Left cardiac atrium (tissue), 4 donors: ENCODE results near the gene NLGN2. TPM values are rescaled to one million over a fixed set of nuclear protein-coding genes. Genes with fewer than 3 reads are reported as not detected.

Experiments
- ATAC-seq, 2 donors: fragments of 200-7000 bp; cut with Tn5 transposase; one replicate each; pipeline ENCODE4 v1.9.1; 2020; ENCODE audit warnings: mild to moderate bottlenecking in 2 of 2, moderate library complexity in 2 of 2
- DNase-seq: peaks from one replicate; pipeline ENCODE4 v3.0.0-alpha.2; 2020
- intact Hi-C, 2 donors: fragments of 100-400 bp; cut with DNase I; formaldehyde crosslinking; loops; one replicate each; pipeline versions ENCODE4 v1.14.1 to v1.15.1; 2022 to 2023
- total RNA-seq, 2 donors: library from RNA; stranded (reverse); fragmentation: NEBNext Ultra II Directional; extraction: Animal tissue kit (Norgen Biotek cat#: 25700); gene quantifications; one replicate each; pipeline ENCODE4 v1.2.1, GENCODE V29; 2021
- donor health status: DM: no; HTN: yes; CAD: no.
- donor health status: DM: no; HTN: yes; CAD: no; lungs with severe emphysema.
- donor health status: DM: yes; HTN: yes; CAD: no.
- donor health status: Dilated cardiomyopathy.

The NLGN2 gene
- total RNA-seq, 2 donors from 2014 or later = 12.1 to 15.5 TPM

DNA sequence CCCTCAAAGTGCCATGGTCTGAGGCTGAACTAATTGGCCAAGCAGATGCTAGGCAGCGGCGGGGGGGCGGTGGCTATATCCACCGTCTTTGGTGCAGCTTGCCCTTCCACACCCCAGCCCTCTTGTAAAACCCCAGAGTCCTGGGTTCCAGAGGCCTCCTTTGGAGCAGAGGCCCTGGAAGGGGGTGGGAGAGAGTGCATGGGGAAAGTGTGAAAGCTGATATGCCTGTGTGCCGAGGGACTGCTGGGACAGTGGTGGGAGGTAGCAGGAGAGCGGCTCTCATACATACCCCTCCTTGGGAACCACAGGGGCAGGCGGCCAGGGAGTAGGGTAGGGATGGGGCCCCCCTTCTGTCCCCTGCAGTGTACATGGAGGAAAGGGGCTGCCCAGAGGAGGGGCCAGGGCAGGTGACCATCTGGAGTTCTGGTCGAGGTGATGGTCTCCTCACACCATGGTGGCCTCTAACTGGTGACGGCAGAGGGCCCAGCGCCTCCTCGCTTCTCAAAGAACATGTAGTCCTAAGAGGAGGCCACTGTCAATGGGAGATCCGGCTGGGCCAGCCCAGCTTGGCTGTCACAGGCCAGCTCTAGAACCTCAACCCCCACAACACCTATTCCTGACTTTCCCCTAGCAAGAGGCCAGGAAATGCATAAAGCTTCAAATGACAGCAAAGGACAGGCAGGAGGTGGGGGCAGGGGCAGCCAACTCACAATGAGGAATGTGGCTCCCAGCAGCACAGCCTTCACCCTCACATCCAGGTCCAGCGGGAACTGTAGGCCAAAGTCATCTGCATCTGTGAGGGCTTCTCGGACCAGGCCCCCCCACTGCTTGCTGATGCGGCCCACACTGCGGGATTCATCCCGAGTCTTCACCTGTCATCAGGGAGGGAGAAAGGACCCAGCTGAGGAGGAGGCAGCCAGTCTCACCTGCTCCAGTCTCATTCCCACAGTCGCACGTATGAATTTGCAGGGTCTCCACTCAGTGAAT, 17.4 kb upstream of the NLGN2 start:
- intact Hi-C loops = loop anchor here in 1 of 2 donors (5.0 kb wide), 1 partner anchor 33 kb away; the partner anchor contains the start of gene TMEM95
- DNase-seq = no peak
- ATAC-seq = no peak

DNA sequence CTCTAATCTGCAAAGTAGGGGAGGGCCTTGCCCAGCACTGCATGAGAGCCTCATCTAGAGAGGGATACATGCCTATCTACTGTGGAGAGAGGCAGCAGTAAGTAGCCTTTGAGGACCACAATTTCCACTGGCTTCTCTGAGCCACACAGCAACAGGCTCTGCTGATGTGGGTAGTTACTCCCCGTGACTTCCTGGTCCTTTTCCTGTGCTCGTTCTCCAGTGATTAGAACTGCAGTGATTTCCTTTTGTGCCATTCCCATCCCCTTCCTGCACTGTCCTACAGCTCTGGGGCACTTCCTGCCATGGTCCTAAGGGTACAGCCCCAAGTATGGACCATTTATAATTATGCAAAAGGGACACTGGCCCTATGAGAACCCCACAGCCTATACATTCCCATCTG, 16.3 kb upstream of the NLGN2 start:
- DNase-seq (no peak), ATAC-seq (no peak)
- intact Hi-C loops = loop anchor here in 1 of 2 donors (5.0 kb wide), 1 partner anchor 34 kb away; the partner anchor contains the start of gene TMEM95

DNA sequence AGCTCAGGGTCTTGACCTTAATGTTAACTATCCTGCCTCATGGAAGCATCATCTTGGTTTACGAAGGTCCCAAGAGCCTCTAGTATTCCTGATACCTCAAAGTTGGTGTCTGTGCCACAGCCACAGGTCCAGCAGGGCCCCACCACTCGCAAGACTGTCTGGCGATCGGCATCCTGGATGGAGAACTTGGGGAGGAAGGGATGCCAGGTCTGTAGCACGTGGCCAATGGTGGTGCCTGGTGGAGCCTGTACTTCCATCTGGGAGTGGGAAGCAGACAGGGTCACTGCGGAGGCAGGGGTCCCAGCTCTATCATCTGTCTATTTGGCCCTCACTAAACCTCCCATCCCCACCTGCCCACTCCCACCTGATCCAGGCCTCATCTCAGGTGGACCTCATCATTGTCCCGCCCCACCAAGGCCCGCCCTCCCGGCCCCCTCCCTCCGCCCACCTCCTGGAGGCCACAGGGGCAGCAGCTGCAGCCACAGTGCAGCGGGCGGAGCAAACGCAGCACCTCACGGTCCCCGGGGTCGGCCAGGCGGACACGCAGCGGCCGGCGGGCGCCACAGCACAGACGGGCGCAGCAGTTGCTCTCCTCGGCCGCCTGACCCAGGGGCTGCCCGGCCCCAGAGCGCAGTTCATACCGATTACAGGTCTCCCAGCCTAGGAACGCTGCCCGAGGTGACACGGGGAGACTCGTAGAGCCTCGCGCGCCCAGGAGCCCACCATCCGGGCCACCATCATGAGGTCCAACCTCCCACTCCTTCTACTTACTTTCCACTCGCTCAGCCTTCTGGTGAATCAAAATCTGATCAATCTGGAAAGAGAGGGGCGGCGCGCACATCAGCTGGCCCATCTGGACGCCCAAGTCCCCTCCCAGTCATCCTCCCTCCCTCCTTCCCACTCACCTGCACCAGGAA, 14.7 kb upstream of the NLGN2 start:
- DNase-seq = no peak
- no peak for ATAC-seq
- intact Hi-C loops = loop anchor here in 1 of 2 donors (5.0 kb wide), 1 partner anchor 36 kb away; the partner anchor contains the start of gene TMEM95

DNA sequence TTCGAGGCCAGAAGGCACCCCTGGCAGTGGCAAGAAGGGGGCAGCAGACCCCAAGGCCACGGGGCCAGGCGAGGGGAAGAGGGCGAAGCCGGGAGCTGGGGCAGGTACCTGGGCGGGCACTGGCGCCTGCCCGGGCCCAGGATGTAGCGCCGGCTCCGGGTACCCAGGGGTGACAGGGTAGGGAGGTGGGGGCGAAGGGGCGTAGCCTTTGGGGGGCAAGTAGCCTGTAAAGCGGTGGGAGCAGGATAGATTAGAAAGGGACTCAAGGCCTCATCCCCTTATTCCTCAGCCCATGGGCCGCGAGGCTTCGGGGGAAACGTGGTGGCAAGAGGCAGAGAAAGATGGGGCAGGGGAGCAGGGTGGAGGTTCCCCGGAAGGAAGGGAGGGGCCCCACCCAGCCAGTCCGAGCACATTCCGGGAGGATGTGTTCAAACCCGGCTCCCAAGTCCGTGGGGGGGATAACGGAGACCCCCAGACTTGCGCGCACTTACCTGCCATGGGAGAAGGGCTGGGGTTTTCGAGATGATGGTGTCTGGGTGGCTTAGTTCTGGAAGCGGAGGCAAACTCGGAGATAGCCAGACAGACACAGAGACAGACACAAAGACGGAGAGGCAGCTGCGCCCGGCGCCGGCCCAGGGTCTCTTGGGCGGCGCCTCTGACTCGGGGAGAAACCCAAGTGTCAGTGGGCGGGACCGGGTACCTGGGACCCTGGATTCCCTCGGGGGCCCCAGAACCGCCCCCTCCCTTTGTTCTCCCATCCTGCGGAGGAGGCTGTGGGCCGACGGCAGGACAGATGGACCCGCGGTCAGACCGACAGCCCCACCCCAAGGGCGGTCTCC, 13.8 kb upstream of the NLGN2 start:
- ATAC-seq = peak; percentile 19 to 35
- intact Hi-C loops = loop anchor here in 1 of 2 donors (5.0 kb wide), 1 partner anchor 37 kb away; the partner anchor contains the start of gene TMEM95

DNA sequence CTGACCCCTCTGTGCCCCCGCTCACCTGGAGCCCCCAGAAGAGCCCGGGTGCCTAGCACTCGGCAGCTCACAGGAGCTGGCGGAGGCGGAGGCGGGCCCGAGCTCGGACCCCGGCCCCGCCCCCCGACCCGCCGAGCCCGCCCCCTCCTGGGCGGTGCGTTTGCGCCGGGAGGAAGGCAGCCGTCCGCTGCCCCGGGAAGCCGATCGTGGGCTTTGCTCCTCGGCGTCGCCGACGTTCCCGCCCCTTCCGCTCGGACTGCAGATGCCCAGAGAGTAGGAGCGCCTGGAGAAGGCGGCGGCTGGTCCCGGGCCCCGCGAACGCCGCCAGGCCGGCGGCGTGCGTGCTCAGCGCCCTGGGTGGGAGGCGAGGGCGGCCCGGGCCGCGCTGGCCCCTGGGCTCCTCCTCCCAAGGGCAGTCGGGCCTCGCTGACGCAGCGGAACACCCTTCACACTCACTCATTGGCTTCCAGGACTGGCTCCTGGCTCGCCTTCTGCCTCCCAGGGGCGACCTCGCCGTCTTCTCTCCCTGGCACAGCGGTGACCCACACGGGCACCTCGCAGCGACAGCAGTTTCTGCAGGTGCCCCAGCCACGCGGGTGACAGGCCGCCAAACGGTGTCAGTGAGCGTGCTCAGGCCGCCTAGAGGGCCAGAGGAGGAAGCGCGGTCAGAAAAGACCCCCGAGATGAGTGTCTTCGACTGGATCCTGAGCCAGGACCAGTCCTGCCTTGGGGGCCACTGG, 13.0 kb upstream of the NLGN2 start, which contains the start of gene PLSCR3:
TSS of gene PLSCR3 (minus strand) at position 74 of the 740 bp plus-strand sequence. CDS start 415 bp downstream, outside the sequence.
- ATAC-seq (peak; percentile 95), DNase-seq (peak; percentile 92)
- intact Hi-C loops = loop anchor here in 1 of 2 donors (5.0 kb wide), 1 partner anchor 37 kb away; the partner anchor contains the start of gene TMEM95

More for the DNA sequence above, 13.8 kb upstream of the NLGN2 start:
- no peak for DNase-seq

DNA sequence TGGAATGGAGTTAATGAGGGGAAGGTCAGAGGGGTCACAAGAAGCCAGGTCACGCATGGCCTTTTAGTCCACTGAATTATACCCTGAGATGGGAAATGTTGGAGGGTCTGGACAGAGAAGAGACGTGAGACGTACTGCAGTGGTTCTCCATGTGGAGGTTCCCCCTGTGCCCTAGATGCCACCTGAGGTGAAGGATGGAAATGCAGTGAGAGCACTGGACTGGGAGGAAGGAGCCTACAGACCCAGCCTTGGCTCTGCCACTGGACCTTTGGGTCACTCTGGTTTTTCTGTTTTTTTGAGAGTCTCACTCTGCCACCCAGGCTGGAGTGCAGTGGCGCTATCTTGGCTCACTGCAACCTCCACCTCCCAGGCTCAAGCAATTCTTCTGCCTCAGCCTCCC, 11.5 kb upstream of the NLGN2 start:
- no peak for DNase-seq
- intact Hi-C loops = no loop called here
- ATAC-seq = no peak

DNA sequence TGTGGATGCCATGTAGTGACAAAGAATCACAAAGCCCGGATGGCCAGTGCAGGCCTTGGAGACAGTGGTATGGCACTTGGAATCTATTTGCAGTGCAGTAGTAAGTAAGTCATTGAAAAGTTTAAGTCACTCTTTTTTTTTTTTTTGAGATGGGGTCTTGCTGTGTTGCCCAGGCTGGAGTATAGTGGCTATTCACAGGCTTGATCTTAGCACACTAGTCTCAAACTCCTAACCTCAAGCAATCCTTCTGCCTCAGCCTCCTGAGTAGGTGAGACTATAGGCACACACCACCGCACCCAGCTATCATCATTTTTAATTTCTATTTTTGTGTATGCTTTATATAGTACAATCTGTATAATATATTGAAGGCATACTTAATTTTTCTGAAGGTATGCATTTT, 9.0 kb upstream of the NLGN2 start:
- DNase-seq (no peak), ATAC-seq (no peak)
- intact Hi-C loops = no loop called here

DNA sequence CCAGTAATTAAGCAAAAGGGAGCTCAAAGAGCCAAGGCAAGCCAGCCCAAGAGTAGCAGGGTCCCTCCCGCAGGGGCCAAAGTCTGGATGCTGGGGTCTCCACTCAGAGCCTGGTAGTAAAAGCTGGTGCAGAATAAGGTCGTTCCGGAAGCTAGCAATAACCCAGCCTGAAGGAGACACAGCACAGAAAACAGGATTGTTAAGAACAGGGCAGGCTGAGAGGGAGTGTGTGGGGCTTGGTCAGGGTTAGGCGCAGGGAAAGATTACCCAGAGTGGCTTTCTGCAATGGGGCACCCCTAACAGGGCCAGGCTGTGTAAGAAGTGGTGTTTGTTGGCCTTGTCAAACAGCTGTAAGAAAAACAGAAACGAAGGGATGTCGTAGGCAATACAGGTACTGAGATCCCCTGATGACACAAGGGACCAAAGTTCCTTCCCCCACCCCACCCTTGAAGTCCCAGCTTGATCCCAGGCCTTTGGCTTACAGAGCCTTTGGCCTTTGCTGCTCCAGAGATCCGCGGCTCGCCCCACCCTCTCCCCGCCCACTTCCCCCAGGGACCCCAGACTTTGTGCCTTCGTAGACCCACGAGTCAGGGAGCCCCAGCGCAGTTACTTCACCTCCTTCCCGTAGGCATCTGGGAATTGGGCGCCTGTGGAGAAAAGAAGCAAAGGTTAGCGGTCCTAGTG, 4.5 kb upstream of the NLGN2 start:
- peak; percentile 4 to 13 for ATAC-seq
- DNase-seq = peak; percentile 73
- intact Hi-C loops = no loop called here

DNA sequence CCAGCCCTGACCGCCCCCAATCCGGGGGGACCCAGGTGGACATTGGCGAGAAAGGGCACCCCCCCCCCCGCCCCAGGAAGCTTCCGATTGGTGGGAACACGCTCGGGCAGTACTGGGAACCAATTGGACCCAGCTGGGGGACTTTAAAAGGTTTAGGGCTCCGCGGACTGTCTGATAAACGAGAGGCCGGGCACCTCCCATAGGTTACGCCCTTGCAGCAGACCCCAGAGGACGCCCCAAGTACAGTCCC, 4.0 kb upstream of the NLGN2 start:
- intact Hi-C loops = no loop called here
- DNase-seq = no peak

DNA sequence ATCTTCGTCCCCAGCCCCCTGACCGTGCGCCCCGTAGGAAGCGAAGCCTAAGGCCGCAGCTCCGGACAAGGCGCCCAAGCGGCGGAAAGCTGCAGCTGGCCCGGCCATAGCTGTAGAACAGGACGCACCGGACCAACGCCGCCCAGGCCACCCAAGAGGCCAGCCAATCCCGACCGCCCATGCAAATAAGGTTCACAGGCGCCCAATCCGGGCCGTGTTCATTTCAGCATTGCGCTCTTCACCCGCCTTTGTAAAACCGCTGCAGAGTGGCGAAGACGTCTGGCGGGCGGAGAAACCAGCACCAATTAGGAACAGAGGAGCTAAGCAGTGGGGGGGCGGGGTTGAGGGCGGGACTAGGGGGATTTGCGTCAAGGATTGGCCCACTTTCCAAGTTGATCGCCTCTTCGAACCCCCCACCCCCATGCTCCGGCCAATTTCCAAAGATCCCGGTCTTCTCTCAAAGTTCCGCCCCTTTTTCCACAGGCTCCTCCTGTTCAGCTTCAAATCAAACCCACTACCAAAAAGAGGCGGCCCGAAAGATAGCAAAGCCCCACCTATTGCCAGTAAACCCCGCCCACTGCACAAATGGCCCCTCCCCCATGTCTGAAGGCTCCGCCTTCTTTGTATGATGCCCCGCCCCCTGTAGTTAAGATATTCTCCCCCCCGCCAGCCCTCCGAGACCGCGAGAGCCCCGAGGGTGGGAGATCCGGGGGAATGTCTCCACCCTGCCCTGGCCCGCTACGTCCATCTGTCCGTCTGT, 3.5 kb upstream of the NLGN2 start, which contains the start of gene TMEM256:
TSS of gene TMEM256 (minus strand) at position 121 of the 760 bp plus-strand sequence. CDS start at position 108, 13 bp downstream.
- ATAC-seq (peak; percentile 91 to 94), DNase-seq (peak; percentile 99)
- intact Hi-C loops = loop anchor here in 1 of 2 donors (2.0 kb wide), 1 partner anchor 31 kb away; the partner anchor contains the start of gene TMEM102

More for the DNA sequence above, 4.0 kb upstream of the NLGN2 start:
- ATAC-seq = peak; percentile 51 to 54

DNA sequence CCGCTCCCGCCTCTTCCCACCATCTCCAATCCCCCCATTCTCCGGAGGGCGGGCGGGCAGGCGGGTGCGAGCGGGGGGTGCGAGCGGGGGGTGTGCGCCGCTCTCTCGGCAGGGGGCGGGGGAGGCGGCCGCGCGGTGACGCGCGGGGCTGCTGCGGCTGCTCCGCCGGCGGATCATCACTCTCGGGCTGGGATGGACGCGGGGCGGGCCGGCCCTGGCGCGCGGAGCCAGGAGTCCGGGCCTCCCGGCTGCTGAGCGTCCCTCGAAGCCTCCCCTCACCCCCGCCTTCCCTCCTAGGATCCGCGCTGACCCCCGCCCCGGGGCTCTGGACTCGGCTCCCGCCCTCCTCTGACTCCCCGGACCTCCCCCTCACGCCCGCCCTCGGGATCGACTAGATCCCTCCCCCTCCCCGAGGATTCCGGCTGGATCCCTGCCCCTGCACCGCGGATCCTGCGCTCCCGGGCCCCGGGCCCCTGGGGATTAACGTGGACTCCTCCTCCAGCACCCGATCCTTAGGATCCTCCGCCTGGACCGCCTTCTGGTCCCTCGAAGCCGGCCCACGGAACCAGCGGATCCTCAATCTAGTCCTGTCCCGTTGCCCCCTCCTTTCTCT, 2.8 kb upstream of the NLGN2 start:
- peak; percentile 52 to 65 for ATAC-seq

DNA sequence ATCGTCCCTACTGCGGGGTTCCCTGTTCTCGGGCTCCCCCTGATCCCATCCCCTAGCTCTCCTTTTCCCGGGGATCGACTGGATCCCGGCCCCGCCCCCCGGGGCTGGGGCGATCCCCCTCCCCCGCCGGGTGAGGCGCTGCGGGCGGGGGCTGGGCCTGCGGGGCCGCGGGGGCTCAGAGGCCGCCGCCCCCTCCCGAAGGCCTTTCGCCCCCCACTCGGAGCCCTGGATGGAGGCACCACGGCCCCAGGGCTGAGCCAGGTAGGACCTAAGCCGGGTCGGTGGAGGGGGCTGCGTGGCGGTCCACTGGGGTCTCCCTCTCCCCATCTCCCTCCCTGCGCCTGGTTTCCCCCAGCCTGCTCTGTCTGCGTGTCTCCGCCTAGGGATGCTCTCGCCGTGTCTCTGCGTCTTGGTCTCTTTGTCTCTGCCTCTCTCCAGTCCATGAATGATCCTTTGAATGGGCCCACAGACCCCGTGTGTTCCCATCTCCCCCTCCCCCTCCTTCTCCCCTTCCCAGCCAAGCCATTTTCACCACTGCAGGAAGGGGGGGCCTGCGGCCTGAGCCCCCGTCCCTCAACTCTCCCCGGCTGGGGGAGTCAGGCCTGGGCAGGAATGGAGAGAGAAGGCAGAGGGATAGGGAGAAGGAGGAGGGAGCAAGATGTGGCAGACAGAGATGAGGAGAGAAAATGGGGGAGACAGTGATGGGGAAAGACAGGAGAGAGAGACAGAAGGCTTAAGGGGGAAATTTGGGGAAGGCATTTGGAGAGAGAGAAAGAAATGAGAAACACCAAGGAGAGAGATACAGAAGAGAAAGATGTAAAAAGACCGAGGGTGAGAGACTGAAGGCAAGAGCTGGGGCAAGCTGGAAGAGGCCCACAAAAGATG, 2.1 kb upstream of the NLGN2 start:
- intact Hi-C loops = loop anchor here in 1 of 2 donors (2.0 kb wide), 1 partner anchor 29 kb away; the partner anchor contains the start of gene TMEM102
- ATAC-seq (no peak), DNase-seq (no peak)

More for the DNA sequence above, 2.8 kb upstream of the NLGN2 start:
- intact Hi-C loops = loop anchor here in 1 of 2 donors (2.0 kb wide), 1 partner anchor 30 kb away; the partner anchor contains the start of gene TMEM102
- DNase-seq = peak; percentile 73

DNA sequence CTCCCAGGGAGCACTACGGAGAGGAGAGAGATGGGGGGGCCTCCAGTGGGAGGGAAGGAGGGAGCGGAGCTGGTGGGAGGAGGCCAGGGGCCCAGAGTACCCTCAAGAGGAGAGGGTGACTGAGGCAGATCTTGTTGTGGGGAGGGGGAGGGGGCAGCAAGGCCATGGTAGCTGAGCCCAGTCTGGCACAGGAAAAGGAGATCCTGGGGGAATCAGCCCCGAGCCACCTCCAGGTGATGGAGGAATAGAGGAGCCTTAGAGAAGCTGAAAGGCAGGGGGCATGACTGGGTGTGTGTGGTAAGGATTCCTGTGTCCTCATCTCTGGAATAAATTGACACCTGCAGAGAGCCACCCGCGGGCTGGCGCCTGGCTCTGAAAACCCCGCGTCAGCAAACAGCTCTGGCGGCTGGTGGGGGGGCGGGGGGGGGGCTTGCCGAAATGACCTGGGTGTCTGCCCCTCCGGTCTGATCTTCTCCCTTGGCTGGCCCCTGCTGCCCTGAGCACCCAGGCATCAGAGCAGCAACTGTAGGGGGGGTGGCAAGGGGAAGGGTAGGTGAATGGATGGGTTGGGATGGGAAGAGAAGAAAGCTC, 1.3 kb upstream of the NLGN2 start:
- ATAC-seq (no peak), DNase-seq (no peak)
- intact Hi-C loops = no loop called here

DNA sequence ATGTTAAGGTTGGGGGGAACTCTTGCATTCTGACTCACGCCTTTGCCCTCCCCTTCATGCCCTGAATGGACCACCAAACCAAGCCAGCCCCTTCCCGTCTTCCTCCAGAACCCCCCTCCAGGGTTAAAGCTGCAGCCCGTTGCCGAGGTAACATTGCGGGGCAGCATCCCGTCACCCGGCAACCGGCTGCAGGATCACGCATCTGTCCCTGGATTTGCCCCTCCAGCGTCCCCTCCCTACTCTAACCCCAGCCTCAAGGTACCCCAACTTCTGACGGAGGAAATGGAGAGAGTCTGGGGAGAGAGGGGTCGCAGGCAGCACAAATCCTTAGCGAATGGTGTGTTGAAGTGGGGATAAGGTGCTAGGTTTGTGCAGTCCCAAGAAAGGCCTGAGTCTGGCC, 563 bp upstream of the NLGN2 start:
- intact Hi-C loops = no loop called here
- ATAC-seq = no peak

More for the DNA sequence above, 563 bp upstream of the NLGN2 start:
- DNase-seq = no peak
